Measurements from ENCODE around the gene SCUBE2. TPM values are rescaled to one million over a fixed set of nuclear protein-coding genes. Genes with fewer than 3 reads are reported as not detected.

Gene SCUBE2
- total RNA-seq, 4 donors from 2014 or later: 3.1 to 10.6 (median 5.0) TPM

- H3K27me3 ChIP-seq: peaks cover 0 to 13% of the 10 kb centered on the region in 2 donors
- H3K4me3 ChIP-seq: no peak overlapping the region
- no peak for DNase-seq
- H3K4me1 ChIP-seq: peaks cover 2 to 20% (median 13%) of the 10 kb centered on the region in 4 donors
- H3K9me3 ChIP-seq: no peaks in the 10 kb centered on the region
- TF ChIP-seq CTCF (IDR thresholded peaks at IDR 0.05) (no peak), POLR2A (IDR thresholded peaks at IDR 0.05) (no peak)
- H3K27ac ChIP-seq: no peak overlapping the region
- no peaks in the 10 kb centered on the region for H3K36me3 ChIP-seq
These were observed 86.3 kb downstream of the SCUBE2 start for GRCh38 chr11:9005087-9005486.

- Histone ChIP-seq H3K27me3 (peaks cover 0 to 13% of the 10 kb centered on the region in 2 donors), H3K9me3 (no peaks in the 10 kb centered on the region), H3K4me3 (peak overlapping the region; percentile 32 to 56 (median 54)), H3K4me1 (peaks cover 2 to 20% (median 13%) of the 10 kb centered on the region in 4 donors), H3K36me3 (no peaks in the 10 kb centered on the region), H3K27ac (peak overlapping the region in 1 of 4 donors; percentile 38)
- DNase-seq: peak in 2 of 3 donors; percentile 52 to 56
- TF ChIP-seq CTCF (IDR thresholded peaks at IDR 0.05) (no peak), POLR2A (IDR thresholded peaks at IDR 0.05) (no peak)
These were observed 87.0 kb downstream of the SCUBE2 start for GRCh38 chr11:9004183-9004926.

- TF ChIP-seq CTCF (IDR thresholded peaks at IDR 0.05) (no peak), POLR2A (IDR thresholded peaks at IDR 0.05) (no peak)
- DNase-seq: peak; percentile 65 to 88 (median 82)
- Histone ChIP-seq H3K36me3 (no peaks in the 10 kb centered on the region), H3K4me1 (peaks cover 2 to 20% (median 13%) of the 10 kb centered on the region in 4 donors), H3K4me3 (peak within 1 kb of the TSS; percentile 32 to 56 (median 54)), H3K27me3 (peaks cover 0 to 13% of the 10 kb centered on the region in 2 donors), H3K9me3 (no peaks in the 10 kb centered on the region), H3K27ac (peak within 1 kb of the TSS in 1 of 4 donors; percentile 38)
These were observed 87.7 kb downstream of the SCUBE2 start, which contains the start of gene NRIP3 for GRCh38 chr11:9003573-9004182. NRIP3 (minus strand) TSS chr11:9004001; CDS start chr11:9003935, 66 bp downstream.

DNA sequence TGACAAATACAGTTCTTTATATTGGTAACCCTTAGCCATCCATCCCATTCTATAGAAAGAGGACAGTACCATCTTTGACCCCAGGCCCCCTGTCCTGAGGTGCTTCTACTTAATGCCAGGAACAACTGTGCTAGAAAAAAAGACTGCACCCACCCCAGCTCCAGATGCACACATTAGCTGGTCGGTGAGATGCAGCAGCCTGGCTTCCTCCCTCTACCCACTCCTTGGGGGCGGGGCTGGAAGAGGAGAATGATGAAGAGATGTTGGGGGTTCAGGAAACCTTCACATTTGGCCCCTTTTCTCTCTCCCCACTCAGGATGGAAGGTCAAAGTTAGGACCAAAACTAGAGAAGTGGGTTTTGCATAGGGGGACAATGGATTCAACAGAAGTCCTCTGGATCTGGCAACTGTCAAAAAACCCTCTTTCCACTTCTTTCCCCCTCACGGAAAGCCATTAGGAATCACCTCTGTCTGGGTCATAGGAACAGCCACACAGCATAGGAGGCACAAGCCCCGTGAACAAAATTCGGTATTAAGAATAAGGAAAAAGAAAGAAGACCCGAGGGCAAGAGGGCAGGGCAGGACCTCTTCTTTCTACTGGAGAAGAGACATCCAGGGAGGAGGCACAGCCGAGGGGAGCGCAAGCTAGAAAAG is 88.4 kb downstream of the SCUBE2 start:
- Histone ChIP-seq H3K36me3 (no peaks in the 10 kb centered on the region), H3K4me3 (peak overlapping the region; percentile 32 to 56 (median 54)), H3K27me3 (peaks cover 0 to 13% of the 10 kb centered on the region in 2 donors), H3K4me1 (peaks cover 2 to 20% (median 13%) of the 10 kb centered on the region in 4 donors), H3K27ac (no peak overlapping the region), H3K9me3 (no peaks in the 10 kb centered on the region)
- no peak for DNase-seq
- TF ChIP-seq CTCF (IDR thresholded peaks at IDR 0.05): no peak
- no peak for TF ChIP-seq POLR2A (IDR thresholded peaks at IDR 0.05)

DNA sequence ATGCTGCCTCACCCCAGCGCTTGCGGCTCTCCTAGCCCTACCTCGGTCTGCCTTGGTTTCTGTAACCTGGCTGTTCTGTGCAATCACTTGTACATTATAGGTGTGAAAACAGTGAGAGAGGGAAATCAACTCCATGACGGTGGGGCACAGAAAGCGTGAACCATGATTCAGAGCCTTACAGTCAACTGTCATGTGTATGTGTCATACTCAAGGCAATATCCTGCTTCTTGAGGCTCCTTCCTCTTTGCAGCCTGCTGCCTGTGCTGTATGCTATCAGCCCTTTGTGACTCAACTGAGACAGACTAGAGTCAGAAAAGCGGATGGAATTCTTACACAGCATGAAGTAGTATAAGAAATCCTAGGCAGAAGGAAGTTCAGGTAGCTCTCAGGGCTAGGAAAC is 89.7 kb downstream of the SCUBE2 start:
- Histone ChIP-seq H3K27ac (no peak overlapping the region), H3K27me3 (peaks cover 0 to 13% of the 10 kb centered on the region in 2 donors), H3K36me3 (no peaks in the 10 kb centered on the region), H3K9me3 (no peaks in the 10 kb centered on the region), H3K4me3 (no peak overlapping the region), H3K4me1 (peaks cover 2 to 20% (median 13%) of the 10 kb centered on the region in 4 donors)
- no peak for DNase-seq
- TF ChIP-seq POLR2A (IDR thresholded peaks at IDR 0.05): no peak
- TF ChIP-seq CTCF (IDR thresholded peaks at IDR 0.05): no peak

Measured in Peyer's patch (tissue), 4 donors.